ENCODE results near the gene KLRC4.
A peak's percentile ranks its signal among the peaks of the same experiment; 100 is the strongest.

- TF ChIP-seq POLR2A (IDR thresholded peaks at IDR 0.05; ENCODE audit: low read depth, low read length) (no peak), CTCF (IDR thresholded peaks at IDR 0.05; ENCODE audit: extremely low read depth in 1 of 2, insufficient read depth in 1 of 2, low read depth in 1 of 2, low read length in 2 of 2) (peak in 1 of 2 donors; percentile 2), EZH2 (IDR thresholded peaks at IDR 0.05; ENCODE audit: borderline replicate concordance, low read depth, low read length, severe bottlenecking) (no peak), JUN (IDR thresholded peaks at IDR 0.05; ENCODE audit: borderline replicate concordance, insufficient read depth, insufficient read length, low read depth) (no peak), GATA2 (IDR thresholded peaks at IDR 0.05; ENCODE audit: insufficient read depth, insufficient read length, low read depth, low read length) (no peak), FOS (IDR thresholded peaks at IDR 0.05; ENCODE audit: borderline replicate concordance, insufficient read depth, low read length) (no peak), POLR2AphosphoS5 (IDR thresholded peaks at IDR 0.05; ENCODE audit: insufficient read depth, low read depth, low read length) (no peak)
Measured at GRCh38 chr12:10365696-10366405, 43.7 kb downstream of the KLRC4 start.

All from endothelial cell of umbilical vein (primary cell).